HepG2 (cell line): Measurements from ENCODE around the gene TUBA4A. TPM values are rescaled to one million over a fixed set of nuclear protein-coding genes. Genes with fewer than 3 reads are reported as not detected.
A peak's percentile ranks its signal among the peaks of the same experiment; 100 is the strongest.

Experiments used
- ATAC-seq: fragments of 200-7000 bp; cut with Tn5 transposase; 3 replicates; pipeline ENCODE4 v1.9.1; 2020; ENCODE audit warnings: mild to moderate bottlenecking, moderate library complexity
- BruUV-seq: library from RNA; stranded (reverse); fragments of 400-500 nt; replicated peaks from 2 replicates; lab custom pipeline; 2021; lab: Mats Ljungman, UMichigan
- CTCF ChIA-PET: fragments of 300-600 bp; formaldehyde crosslinking; extraction: SDS; loops from one replicate; lab custom pipeline; 2021; ENCODE audit warnings: low total read pairs, inconsistent platforms, low intra/inter-chr PET ratio; lab: Yijun Ruan, JAX
- POLR2A ChIA-PET: fragments of 350-600 bp; sonication (Branson Sonifier 250); formaldehyde crosslinking; loops from one replicate; lab custom pipeline; 2020; ENCODE audit warnings: antibody characterized with exemption, inconsistent platforms; lab: Yijun Ruan, JAX
- DNase-seq: peaks from one replicate; pipeline ENCODE4 v3.0.0-alpha.2; 2015; ENCODE audit warnings: low spot score
- FAIRE-seq: peaks from 3 replicates; lab custom pipeline; 2011; peaks lifted over from hg19 to GRCh38; lab: Jason Lieb, UNC
- H2AFZ ChIP-seq: one replicate; pipeline ENCODE4 v1.6.1; 2011; ENCODE audit warnings: low read length, inconsistent platforms
- H3K27ac ChIP-seq: fragments of 300-600 bp; 3 replicates; pipeline ENCODE4 v1.8.0; 2011; ENCODE audit warnings: mixed run types, mild to moderate bottlenecking, mixed read lengths, low read length, inconsistent platforms; ENCODE audit not compliant: insufficient read depth; ENCODE audit errors: extremely low read length
- H3K27me3 ChIP-seq, 2 experiments: fragments of 200-600 bp in 1 of 2; 2 replicates in 1 of 2; 3 replicates in 1 of 2; pipeline versions ENCODE4 v1.6.0 to v1.8.0; 2011; ENCODE audit warnings: low read length in 2 of 2, mild to moderate bottlenecking in 2 of 2, moderate library complexity in 2 of 2, inconsistent platforms in 1 of 2; ENCODE audit not compliant: insufficient read depth in 2 of 2, control insufficient read depth in 1 of 2
- H3K36me3 ChIP-seq, 2 experiments: fragments of 200-600 bp in 1 of 2; replicated peaks in 1 of 2; 2 replicates in 1 of 2; 3 replicates in 1 of 2; pipeline versions ENCODE4 v1.5.1 to v1.8.0; 2011; ENCODE audit warnings: low read length in 2 of 2, inconsistent platforms in 1 of 2; ENCODE audit not compliant: insufficient read depth in 2 of 2, control insufficient read depth in 1 of 2
- H3K4me1 ChIP-seq: 2 replicates; pipeline ENCODE4 v1.5.1; 2012; ENCODE audit warnings: low read length, inconsistent platforms; ENCODE audit not compliant: insufficient read depth
- H3K4me2 ChIP-seq: 2 replicates; pipeline ENCODE4 v1.6.0; 2011; ENCODE audit warnings: low read depth, low read length, inconsistent platforms
- H3K4me3 ChIP-seq, 3 experiments: fragments of 200-600 bp in 1 of 3; sonication (generic), shearing (Covaris generic) in 1 of 3; replicated peaks in 1 of 3; 2 replicates each; pipeline ENCODE4 v1.5.1; 2011 to 2016; ENCODE audit warnings: low read length in 3 of 3, inconsistent platforms in 2 of 3, low read depth in 2 of 3, mild to moderate bottlenecking in 2 of 3, control low read depth in 1 of 3, mixed read lengths in 1 of 3; ENCODE audit not compliant: insufficient read depth in 1 of 3
- H3K79me2 ChIP-seq: one replicate; pipeline ENCODE4 v1.6.1; 2011; ENCODE audit warnings: low read length, inconsistent platforms; ENCODE audit not compliant: insufficient read depth
- H3K9ac ChIP-seq: 2 replicates; pipeline ENCODE4 v1.6.0; 2011; ENCODE audit warnings: mild to moderate bottlenecking, low read depth, low read length, inconsistent platforms; ENCODE audit not compliant: insufficient read depth
- H3K9me3 ChIP-seq: 2 replicates; pipeline ENCODE4 v1.5.1; 2012; ENCODE audit warnings: mild to moderate bottlenecking, low read length
- H4K20me1 ChIP-seq: 2 replicates; pipeline ENCODE4 v1.6.0; 2011; ENCODE audit warnings: inconsistent platforms, mild to moderate bottlenecking, low read length, moderate library complexity; ENCODE audit not compliant: insufficient read depth
- AGO2 ChIP-seq: fragments of 200-400 bp; formaldehyde crosslinking; optimal IDR thresholded peaks from 2 replicates; pipeline ENCODE3; 2017; ENCODE audit warnings: mild to moderate bottlenecking, low read depth, low read length, moderate library complexity
- HMGA1 ChIP-seq: sonication (generic); formaldehyde crosslinking; conservative IDR thresholded peaks from 2 replicates; pipeline ENCODE4 v1.4.0; 2020; ENCODE audit warnings: missing genetic modification reagents
- KDM2A ChIP-seq: sonication (generic); formaldehyde crosslinking; IDR thresholded peaks from 2 replicates; pipeline ENCODE4 v1.4.0; 2020; ENCODE audit warnings: low read depth, missing genetic modification reagents, borderline replicate concordance
- KLF11 ChIP-seq: IDR thresholded peaks from 2 replicates; pipeline ENCODE4 v1.6.1; 2016; ENCODE audit warnings: missing compliant biosample characterization
- POLR2G ChIP-seq: fragments of 200-400 bp; formaldehyde crosslinking; IDR thresholded peaks from 2 replicates; pipeline ENCODE4 v1.6.1; 2018; ENCODE audit warnings: mild to moderate bottlenecking, low read depth, low read length, moderate library complexity
- RARA ChIP-seq: IDR thresholded peaks from 2 replicates; pipeline ENCODE4 v1.6.1; 2016; ENCODE audit warnings: missing genetic modification reagents, missing compliant biosample characterization
- SKI ChIP-seq: fragments of 450-650 bp; IDR thresholded peaks from one replicate; pipeline ENCODE4 v1.6.1; 2018; ENCODE audit warnings: mild to moderate bottlenecking; ENCODE audit not compliant: partially characterized antibody
- SMARCE1 ChIP-seq: fragments of 450-650 bp; IDR thresholded peaks from 2 replicates; pipeline ENCODE4 v1.6.1; 2017; ENCODE audit warnings: borderline replicate concordance
- SP140L ChIP-seq: sonication (generic); formaldehyde crosslinking; IDR thresholded peaks from 2 replicates; pipeline ENCODE4 v1.4.0; 2020; ENCODE audit warnings: missing genetic modification reagents, borderline replicate concordance
- TCF7 ChIP-seq: sonication (generic); IDR thresholded peaks from 2 replicates; pipeline ENCODE4 v1.6.1; 2016; ENCODE audit warnings: antibody characterized with exemption, low read depth
- ZFP91 ChIP-seq: sonication (generic); formaldehyde crosslinking; IDR thresholded peaks from 2 replicates; pipeline ENCODE4 v1.9.0; 2022; ENCODE audit warnings: missing genetic modification reagents, mild to moderate bottlenecking, borderline replicate concordance
- ZKSCAN5 ChIP-seq: sonication (generic); formaldehyde crosslinking; IDR thresholded peaks from 2 replicates; pipeline ENCODE4 v1.5.1; 2020; ENCODE audit warnings: mild to moderate bottlenecking, missing genetic modification reagents
- ZNF629 ChIP-seq: sonication (generic); formaldehyde crosslinking; conservative IDR thresholded peaks from 2 replicates; pipeline ENCODE4 v1.5.0; 2020; ENCODE audit warnings: missing genetic modification reagents
- WGBS: methylation state at CpG from one replicate; pipeline ENCODE4 v1.1.6; 2017; ENCODE audit warnings: low lambda C conversion rate; 5-methylcytosine and 5-hydroxymethylcytosine counted together
- in situ Hi-C: cut with HindIII; loops from 2 replicates; pipeline ENCODE4 v1.10.0; 2017; ENCODE audit warnings: low pct_unique_long_range_greater_than_20kb; ENCODE audit not compliant: extremely low pct_ligation_motif_present
- intact Hi-C: fragments of 100-400 bp; cut with micrococcal nuclease; formaldehyde crosslinking; loops from one replicate; pipeline ENCODE4 v1.10.0; 2022; ENCODE audit not compliant: unreplicated experiment
- polyA plus RNA-seq, 8 experiments: library from polyadenylated mRNA; depleted of rRNA in 3 of 8; stranded (reverse) in 7 of 8; unstranded in 1 of 8; fragments of >200 nt; fragmentation: Illumina TruSeq in 4 of 8; extraction: Trizol in 4 of 8; gene quantifications; 2 replicates each; pipeline versions ENCODE4 v1.2.1 to v1.2.3, GENCODE V29; 2011 to 2016; ENCODE audit warnings: low read depth in 4 of 8, missing spikeins in 1 of 8, mixed read lengths in 1 of 8; ENCODE audit not compliant: insufficient read depth in 1 of 8
- total RNA-seq, 5 experiments: library from RNA; depleted of rRNA; stranded (reverse); fragments of >200 nt; fragmentation: Illumina TruSeq; extraction: Trizol; gene quantifications; 2 replicates each; pipeline ENCODE4 v1.2.3, GENCODE V29; 2016; ENCODE audit warnings: low read depth in 1 of 5
- TF ChIP-seq, protein P1 (sequence below): sonication (generic); formaldehyde crosslinking; IDR thresholded peaks from 2 replicates; pipeline ENCODE4 v1.4.0; 2020; ENCODE audit warnings: low read depth, missing genetic modification reagents
- TF ChIP-seq, protein P2 (sequence below): sonication (generic); formaldehyde crosslinking; IDR thresholded peaks from 2 replicates; pipeline ENCODE4 v1.5.1; 2020; ENCODE audit warnings: mild to moderate bottlenecking, missing genetic modification reagents, moderate library complexity

TUBA4A gene
- total and polyA plus RNA-seq, 2 of the 13 experiments (the other 11 are each of a cell fraction or from before 2014, with no cell fraction given) = 1.3 to 12.7 TPM

GRCh38 chr2:219210196-219210885 lies 43.4 kb downstream of the TUBA4A start:
- CTCF ChIA-PET = interaction anchor here (2.2 to 2.5 kb wide), 2 partner anchors 39 to 51 kb away, joined by 17 to 28 read pairs; partner anchors contain the start of gene NHEJ1
- intact Hi-C loops (no loop called here), in situ Hi-C loops (no loop called here)
- H2AFZ ChIP-seq = no peak overlapping the region
- WGBS = 97% methylated on average over 24 of the region's 24 CpGs
- H3K4me3 ChIP-seq = no peak overlapping the region
- no peaks in the 10 kb centered on the region; a peak in 1 of 5 replicates for H3K27me3 ChIP-seq
- H4K20me1 ChIP-seq = no peaks in the 10 kb centered on the region
- BruUV-seq = no TSS peak
- FAIRE-seq (no peak), DNase-seq (no peak), ATAC-seq (no peak)
- H3K9me3 ChIP-seq = no peaks in the 10 kb centered on the region
- H3K4me2 ChIP-seq = no peak overlapping the region
- H3K4me1 ChIP-seq = peaks cover 69% of the 10 kb centered on the region
- no peak overlapping the region for H3K9ac ChIP-seq
- peak overlapping the region; percentile 95 for H3K27ac ChIP-seq
- POLR2A ChIA-PET = interaction anchor here (1.6 to 5.6 kb wide), 7 partner anchors 7 to 37 kb away, joined by 5 to 227 read pairs (median 20); partner anchors contain the start of genes ABCB6, ANKZF1, ATG9A and CNPPD1
- peaks cover 6% of the 10 kb centered on the region for H3K79me2 ChIP-seq
- H3K36me3 ChIP-seq = peaks cover 33 to 55% of the 10 kb centered on the region in 2 experiments
- TF ChIP-seq ZFP91 (CRISPR knock-in tag) = 0 out of 2 replicates have a peak, but pooled peaks have one; percentile 15
- no peak for TF ChIP-seq SKI
- TF ChIP-seq POLR2G = peak; percentile 58
- TF ChIP-seq HMGA1 (CRISPR knock-in tag) = no peak
- TF ChIP-seq TCF7 = no peak
- no peak for TF ChIP-seq SMARCE1
- TF ChIP-seq, protein P1, sequence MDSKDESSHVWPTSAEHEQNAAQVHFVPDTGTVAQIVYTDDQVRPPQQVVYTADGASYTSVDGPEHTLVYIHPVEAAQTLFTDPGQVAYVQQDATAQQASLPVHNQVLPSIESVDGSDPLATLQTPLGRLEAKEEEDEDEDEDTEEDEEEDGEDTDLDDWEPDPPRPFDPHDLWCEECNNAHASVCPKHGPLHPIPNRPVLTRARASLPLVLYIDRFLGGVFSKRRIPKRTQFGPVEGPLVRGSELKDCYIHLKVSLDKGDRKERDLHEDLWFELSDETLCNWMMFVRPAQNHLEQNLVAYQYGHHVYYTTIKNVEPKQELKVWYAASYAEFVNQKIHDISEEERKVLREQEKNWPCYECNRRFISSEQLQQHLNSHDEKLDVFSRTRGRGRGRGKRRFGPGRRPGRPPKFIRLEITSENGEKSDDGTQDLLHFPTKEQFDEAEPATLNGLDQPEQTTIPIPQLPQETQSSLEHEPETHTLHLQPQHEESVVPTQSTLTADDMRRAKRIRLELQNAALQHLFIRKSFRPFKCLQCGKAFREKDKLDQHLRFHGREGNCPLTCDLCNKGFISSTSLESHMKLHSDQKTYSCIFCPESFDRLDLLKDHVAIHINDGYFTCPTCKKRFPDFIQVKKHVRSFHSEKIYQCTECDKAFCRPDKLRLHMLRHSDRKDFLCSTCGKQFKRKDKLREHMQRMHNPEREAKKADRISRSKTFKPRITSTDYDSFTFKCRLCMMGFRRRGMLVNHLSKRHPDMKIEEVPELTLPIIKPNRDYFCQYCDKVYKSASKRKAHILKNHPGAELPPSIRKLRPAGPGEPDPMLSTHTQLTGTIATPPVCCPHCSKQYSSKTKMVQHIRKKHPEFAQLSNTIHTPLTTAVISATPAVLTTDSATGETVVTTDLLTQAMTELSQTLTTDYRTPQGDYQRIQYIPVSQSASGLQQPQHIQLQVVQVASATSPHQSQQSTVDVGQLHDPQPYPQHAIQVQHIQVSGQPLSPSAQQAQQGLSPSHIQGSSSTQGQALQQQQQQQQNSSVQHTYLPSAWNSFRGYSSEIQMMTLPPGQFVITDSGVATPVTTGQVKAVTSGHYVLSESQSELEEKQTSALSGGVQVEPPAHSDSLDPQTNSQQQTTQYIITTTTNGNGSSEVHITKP (CRISPR knock-in tag) = no peak
- peak; percentile 67 for TF ChIP-seq AGO2
- TF ChIP-seq ZKSCAN5 (CRISPR knock-in tag) = no peak
- no peak for TF ChIP-seq KDM2A (CRISPR knock-in tag)
- TF ChIP-seq ZNF629 (CRISPR knock-in tag) = no peak
- no peak for TF ChIP-seq KLF11 (CRISPR knock-in tag)
- no peak for TF ChIP-seq RARA (CRISPR knock-in tag)
- no peak for TF ChIP-seq SP140L (CRISPR knock-in tag)
- TF ChIP-seq, protein P2, sequence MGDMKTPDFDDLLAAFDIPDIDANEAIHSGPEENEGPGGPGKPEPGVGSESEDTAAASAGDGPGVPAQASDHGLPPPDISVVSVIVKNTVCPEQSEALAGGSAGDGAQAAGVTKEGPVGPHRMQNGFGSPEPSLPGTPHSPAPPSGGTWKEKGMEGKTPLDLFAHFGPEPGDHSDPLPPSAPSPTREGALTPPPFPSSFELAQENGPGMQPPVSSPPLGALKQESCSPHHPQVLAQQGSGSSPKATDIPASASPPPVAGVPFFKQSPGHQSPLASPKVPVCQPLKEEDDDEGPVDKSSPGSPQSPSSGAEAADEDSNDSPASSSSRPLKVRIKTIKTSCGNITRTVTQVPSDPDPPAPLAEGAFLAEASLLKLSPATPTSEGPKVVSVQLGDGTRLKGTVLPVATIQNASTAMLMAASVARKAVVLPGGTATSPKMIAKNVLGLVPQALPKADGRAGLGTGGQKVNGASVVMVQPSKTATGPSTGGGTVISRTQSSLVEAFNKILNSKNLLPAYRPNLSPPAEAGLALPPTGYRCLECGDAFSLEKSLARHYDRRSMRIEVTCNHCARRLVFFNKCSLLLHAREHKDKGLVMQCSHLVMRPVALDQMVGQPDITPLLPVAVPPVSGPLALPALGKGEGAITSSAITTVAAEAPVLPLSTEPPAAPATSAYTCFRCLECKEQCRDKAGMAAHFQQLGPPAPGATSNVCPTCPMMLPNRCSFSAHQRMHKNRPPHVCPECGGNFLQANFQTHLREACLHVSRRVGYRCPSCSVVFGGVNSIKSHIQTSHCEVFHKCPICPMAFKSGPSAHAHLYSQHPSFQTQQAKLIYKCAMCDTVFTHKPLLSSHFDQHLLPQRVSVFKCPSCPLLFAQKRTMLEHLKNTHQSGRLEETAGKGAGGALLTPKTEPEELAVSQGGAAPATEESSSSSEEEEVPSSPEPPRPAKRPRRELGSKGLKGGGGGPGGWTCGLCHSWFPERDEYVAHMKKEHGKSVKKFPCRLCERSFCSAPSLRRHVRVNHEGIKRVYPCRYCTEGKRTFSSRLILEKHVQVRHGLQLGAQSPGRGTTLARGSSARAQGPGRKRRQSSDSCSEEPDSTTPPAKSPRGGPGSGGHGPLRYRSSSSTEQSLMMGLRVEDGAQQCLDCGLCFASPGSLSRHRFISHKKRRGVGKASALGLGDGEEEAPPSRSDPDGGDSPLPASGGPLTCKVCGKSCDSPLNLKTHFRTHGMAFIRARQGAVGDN (CRISPR knock-in tag) = peak; percentile 37; the same call in 1 of the 2 replicates
